Skeletal muscle satellite cell (primary cell): ENCODE data around the gene THOP1.

ENCODE experiments used
- H3K27me3 ChIP-seq: 2 replicates; pipeline ENCODE4 v1.7.0; 2013; ENCODE audit warnings: low read length; ENCODE audit not compliant: control insufficient read depth, insufficient read depth
- H3K36me3 ChIP-seq: 2 replicates; pipeline ENCODE4 v1.7.0; 2013; ENCODE audit warnings: mild to moderate bottlenecking, control low read depth, low read length; ENCODE audit not compliant: insufficient read depth
- H3K4me1 ChIP-seq: 2 replicates; pipeline ENCODE4 v1.7.0; 2013; ENCODE audit warnings: low read length; ENCODE audit not compliant: control insufficient read depth, insufficient read depth
- H3K4me2 ChIP-seq: 2 replicates; pipeline ENCODE4 v1.7.0; 2013; ENCODE audit warnings: mild to moderate bottlenecking, low read length
- H3K4me3 ChIP-seq: 2 replicates; pipeline ENCODE4 v1.7.0; 2013; ENCODE audit warnings: low read length
- H3K9ac ChIP-seq: 2 replicates; pipeline ENCODE4 v1.7.0; 2013; ENCODE audit warnings: mild to moderate bottlenecking, low read depth, low read length, moderate library complexity
- H3K9me3 ChIP-seq: replicated peaks from 2 replicates; pipeline ENCODE4 v1.7.0; 2013; ENCODE audit warnings: mild to moderate bottlenecking, control low read depth, low read length

Gene THOP1

DNA sequence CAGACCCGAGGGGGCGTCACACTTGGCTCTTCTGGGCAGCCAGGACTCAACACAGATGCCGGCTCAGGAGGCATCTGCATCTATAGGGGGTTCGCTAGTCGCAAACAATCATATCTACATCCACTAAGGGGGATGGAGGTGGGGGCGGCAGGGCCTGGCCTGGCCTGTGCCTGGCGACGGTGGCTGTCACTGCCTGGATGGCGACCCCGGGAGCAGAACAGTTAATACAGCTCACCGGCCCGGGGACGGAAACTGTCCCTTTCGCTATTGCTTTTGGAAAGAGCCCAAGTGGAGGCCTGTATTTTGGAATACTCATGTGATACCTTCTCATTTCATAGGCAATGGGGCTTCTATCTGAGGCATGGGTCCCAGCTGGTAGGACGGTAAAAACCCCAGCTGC lies 19.9 kb upstream of the THOP1 start:
- no peak overlapping the region for H3K9ac ChIP-seq
- H3K4me1 ChIP-seq, result peaks cover 5% of the 10 kb centered on the region
- H3K36me3 ChIP-seq, result peaks cover 73% of the 10 kb centered on the region
- no peaks in the 10 kb centered on the region for H3K9me3 ChIP-seq
- H3K4me2 ChIP-seq, result no peak overlapping the region
- H3K4me3 ChIP-seq, result no peak overlapping the region
- H3K27me3 ChIP-seq, result no peaks in the 10 kb centered on the region

DNA sequence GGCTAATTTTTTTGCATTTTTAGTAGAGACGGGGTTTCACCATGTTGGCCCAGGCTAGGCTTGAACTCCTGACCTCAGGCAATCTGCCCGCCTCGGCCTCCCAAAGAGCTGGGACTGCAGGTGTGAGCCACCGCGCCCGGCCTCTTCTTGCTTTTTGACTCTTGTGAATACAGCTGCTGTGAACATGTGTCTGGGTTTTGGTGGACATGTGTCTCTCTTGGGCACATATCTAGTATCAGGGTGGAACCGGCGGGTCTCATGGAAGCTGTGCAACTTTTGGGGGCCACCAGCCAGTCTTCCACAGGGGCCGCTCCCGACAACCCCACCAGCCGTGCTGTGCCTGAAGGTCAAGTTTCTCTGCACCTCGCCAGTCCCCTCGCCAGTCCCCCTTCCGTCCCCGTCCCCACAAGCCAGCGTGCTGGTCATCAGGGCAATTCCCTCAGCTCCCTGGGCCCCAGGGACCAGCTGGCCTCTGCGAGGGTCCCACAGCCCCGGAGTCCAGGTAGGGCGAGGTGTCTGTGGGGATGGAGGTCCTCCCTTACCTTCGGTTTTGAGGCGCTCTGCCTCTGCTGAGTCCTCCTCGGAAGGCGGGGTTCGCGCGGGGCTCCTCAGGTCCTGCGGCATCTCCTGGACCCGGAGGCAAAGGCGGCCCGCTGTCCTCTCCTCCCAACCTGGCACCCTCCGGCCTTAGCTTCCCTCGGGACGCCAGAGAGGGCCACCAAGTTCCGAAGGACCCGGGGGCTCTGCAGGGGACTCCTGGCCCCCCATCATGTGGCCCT lies 18.5 kb upstream of the THOP1 start:
- Histone ChIP-seq H3K4me3 (no peak overlapping the region), H3K9ac (no peak overlapping the region), H3K27me3 (no peaks in the 10 kb centered on the region), H3K4me1 (peaks cover 17% of the 10 kb centered on the region), H3K36me3 (peaks cover 68% of the 10 kb centered on the region), H3K4me2 (no peak overlapping the region), H3K9me3 (no peaks in the 10 kb centered on the region)

DNA sequence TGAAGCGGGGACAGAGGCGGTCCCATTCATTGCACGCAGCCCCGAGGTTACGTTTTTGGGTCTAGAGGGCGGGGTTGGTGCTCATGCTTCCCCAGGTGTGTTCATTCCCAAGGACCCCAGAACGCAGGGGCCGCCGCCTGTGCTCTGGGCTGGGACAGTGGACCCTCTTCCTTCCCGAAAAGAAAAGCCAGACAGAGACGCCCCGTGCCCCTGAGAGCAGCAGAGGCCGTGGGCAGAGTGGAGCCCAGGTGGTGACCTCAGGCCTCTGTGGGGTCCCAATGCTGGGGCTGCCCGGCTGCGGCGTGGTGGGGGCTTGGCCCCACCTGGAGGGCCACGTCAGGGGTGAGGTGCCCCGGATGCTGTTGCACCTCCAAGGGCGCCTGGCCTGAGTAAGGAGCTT lies 17.6 kb upstream of the THOP1 start:
- Histone ChIP-seq H3K4me1 (peaks cover 24% of the 10 kb centered on the region), H3K4me3 (no peak overlapping the region), H3K27me3 (no peaks in the 10 kb centered on the region), H3K36me3 (peaks cover 60% of the 10 kb centered on the region), H3K9me3 (no peaks in the 10 kb centered on the region), H3K9ac (no peak overlapping the region), H3K4me2 (no peak overlapping the region)

DNA sequence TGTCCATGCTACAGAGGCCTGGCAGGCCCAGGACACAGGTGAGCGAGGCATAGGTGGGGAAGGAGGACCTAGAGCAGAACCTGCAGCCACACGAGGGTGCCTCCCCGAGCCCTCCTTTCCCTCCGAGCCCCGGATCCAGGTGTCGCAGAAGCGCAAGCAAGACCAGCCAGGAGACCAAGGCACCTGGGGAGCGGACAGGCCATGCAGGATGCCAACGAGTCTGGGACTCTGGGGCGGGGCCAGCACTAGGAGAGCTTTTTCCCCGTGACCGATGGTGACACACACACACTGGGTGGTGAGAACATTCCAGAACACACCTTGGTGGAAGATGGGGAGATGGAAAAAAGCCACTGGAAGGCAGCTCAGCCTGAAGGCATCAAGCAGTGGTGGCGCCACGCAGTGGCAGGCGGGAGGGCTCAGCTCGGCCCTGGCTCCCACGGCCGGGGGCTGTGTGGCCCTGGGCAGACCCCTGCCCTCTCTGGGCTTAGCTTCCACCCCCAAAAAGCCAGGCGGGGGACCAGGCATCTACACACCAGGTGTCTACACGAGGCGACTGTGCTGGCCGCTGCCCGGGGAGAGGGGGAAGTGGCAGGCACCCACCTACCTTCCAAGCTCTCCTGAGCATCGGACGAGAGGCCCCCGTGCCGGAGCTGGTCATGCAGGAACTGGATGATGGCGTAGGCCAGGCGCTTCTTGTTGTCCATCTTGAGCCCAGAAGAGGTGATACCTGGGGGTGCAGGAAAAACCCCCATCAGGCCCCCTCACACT lies 16.8 kb upstream of the THOP1 start:
- Histone ChIP-seq H3K36me3 (peaks cover 51% of the 10 kb centered on the region), H3K9me3 (no peaks in the 10 kb centered on the region), H3K4me3 (no peak overlapping the region)

DNA sequence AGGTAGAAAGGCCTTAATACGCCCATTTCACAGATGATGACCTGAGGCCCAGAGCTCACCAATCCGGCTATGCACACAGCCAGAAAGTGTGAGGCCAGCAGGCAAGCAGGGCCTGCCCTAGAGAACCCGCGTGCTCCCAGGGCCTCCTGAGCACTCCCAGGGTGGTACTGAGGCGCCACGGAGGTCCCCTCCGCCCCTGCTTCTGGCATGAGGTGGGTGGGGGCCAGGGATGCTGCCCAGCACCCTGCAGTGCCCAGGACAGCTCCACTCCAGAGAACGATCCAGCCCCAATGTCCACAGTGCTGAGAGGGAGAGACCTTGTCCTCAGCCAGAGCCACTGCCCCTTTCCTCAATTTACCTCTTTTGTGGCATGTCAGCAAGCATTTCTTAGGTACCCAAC lies 16.1 kb upstream of the THOP1 start:
- no peaks in the 10 kb centered on the region for H3K27me3 ChIP-seq
- no peak overlapping the region for H3K4me3 ChIP-seq
- peaks cover 44% of the 10 kb centered on the region for H3K36me3 ChIP-seq
- H3K9ac ChIP-seq, result no peak overlapping the region
- peaks cover 27% of the 10 kb centered on the region for H3K4me1 ChIP-seq
- H3K9me3 ChIP-seq, result no peaks in the 10 kb centered on the region
- H3K4me2 ChIP-seq, result no peak overlapping the region

More for the DNA sequence above, 16.8 kb upstream of the THOP1 start:
- H3K4me1 ChIP-seq, result peaks cover 24% of the 10 kb centered on the region
- no peaks in the 10 kb centered on the region for H3K27me3 ChIP-seq
- H3K4me2 ChIP-seq, result no peak overlapping the region
- H3K9ac ChIP-seq, result no peak overlapping the region

DNA sequence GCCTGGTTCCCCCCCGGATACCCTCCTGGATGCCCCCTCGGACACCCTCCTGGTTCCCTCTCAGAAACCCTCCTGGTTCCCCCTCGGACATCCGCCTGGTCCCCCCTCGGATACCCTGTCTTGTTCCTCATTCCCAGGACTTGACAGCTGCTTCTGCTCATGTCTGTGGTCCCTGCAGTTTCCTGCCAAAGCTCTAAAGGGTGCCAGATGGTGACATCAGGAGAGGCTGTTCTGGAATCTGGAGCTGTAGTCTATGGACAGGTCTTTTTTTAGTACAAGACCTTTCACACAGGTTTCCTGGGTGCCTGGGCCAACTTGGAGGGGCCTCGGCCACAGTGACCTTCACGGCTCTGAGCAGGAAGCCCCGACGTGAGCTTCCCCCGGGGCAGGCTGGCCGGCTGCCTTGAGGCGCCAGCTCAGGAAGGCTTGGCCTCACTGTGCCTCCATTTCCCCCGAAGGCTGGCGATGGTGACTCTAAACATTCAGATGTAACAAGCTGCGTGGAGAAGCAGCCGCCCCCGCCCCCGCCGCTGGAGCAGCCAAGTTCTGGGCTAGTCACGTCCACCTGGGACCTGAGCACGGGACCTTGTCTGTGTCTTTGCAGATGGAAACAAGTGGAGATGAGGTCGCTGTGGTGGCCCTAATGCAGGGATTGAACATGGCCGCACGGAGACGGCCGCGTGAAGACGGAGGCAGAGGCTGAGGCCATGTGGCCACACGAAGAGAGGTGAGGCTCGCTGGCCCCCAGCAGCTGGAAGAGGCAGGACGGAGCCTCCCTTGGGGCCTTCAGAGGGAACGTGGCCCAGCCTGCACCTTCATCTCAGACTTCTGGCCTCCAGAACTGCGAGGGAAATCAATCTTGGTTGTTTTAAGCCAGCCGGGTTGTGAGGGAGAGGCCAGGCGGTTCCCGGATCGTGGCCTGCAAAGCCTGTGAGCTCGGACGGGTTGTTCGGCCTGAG lies 15.0 kb upstream of the THOP1 start:
- Histone ChIP-seq H3K4me1 (peaks cover 38% of the 10 kb centered on the region), H3K4me2 (peak overlapping the region; percentile 3), H3K9ac (no peak overlapping the region), H3K27me3 (no peaks in the 10 kb centered on the region), H3K36me3 (peaks cover 34% of the 10 kb centered on the region), H3K4me3 (no peak overlapping the region), H3K9me3 (no peaks in the 10 kb centered on the region)

DNA sequence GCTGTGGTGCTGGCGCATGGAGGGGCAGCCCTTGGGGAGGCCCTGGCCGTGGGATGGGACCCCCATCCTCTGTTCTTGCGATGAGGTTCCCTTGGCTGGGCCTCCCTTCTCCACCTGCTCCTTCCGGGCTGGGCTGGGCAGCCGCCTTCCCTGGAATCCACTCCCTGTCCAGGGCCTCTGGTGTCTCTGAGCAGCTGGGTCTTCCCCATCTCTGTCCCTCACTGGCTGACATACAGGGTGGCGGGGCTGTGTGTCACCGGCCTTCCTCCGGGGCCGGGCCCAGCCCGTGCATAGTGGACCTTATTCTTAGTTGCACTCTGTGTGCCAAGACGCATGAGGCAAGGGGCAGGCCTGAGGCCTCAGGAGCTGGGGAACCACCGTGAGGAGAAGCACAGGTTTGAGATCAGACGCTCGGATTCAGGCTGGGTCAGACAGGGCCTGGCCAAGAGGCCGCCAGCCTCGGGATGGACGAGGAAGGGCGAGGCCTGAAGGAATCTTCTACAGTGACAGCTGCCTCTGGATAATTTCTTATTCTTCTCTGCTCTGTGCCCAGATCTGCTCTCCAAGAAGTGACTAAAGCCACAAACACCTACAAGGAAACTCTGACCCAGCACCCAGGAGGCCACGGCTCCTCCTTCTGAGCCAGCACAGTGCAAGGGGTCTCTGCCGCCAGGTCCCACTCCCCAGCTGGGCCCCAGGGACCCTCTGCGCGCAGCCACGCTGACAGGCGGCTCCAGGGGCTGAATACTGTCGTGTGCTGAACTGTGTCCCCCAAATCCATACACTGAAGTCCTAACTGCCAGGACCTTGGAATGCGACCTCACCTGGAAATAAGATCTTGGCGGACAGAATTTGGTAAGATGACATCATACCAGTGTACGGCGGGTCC lies 13.3 kb upstream of the THOP1 start:
- H3K4me3 ChIP-seq, result no peak overlapping the region
- H3K36me3 ChIP-seq, result peaks cover 18% of the 10 kb centered on the region
- peak overlapping the region; percentile 16 for H3K9ac ChIP-seq
- no peaks in the 10 kb centered on the region for H3K9me3 ChIP-seq
- H3K4me2 ChIP-seq, result peak overlapping the region; percentile 5
- no peaks in the 10 kb centered on the region for H3K27me3 ChIP-seq
- H3K4me1 ChIP-seq, result peaks cover 49% of the 10 kb centered on the region

DNA sequence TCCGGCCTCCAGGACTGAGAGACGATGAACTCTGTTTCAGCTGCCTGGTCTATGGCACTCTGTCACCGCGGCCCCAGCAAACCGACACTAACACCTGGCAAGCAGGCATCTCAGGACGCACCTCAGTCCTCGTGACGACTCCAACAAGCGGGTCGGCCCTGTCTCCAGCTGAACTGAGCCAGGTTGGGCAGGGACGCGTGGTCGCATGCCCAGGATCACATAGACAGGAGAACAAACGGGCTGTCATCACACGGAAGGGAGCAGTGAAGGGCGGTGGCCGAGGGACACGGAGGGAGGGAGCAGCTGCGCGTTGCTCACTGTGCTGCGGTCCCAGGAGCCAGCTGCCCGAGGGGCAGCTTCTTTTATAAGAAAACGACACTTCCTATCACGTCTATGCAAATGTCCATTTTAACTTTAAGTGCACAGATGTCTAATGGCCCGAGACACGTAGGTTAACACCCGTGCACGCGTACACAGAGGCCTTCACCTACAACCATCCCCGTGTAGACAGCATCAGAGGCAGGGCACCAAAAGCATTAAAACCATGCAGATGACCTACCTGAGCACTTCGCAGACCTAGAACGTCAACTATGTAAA lies 11.1 kb upstream of the THOP1 start:
- Histone ChIP-seq H3K36me3 (peaks cover 7% of the 10 kb centered on the region), H3K4me3 (no peak overlapping the region), H3K9ac (no peak overlapping the region), H3K27me3 (no peaks in the 10 kb centered on the region), H3K4me1 (peaks cover 53% of the 10 kb centered on the region), H3K9me3 (no peaks in the 10 kb centered on the region), H3K4me2 (peak overlapping the region; percentile 88)

DNA sequence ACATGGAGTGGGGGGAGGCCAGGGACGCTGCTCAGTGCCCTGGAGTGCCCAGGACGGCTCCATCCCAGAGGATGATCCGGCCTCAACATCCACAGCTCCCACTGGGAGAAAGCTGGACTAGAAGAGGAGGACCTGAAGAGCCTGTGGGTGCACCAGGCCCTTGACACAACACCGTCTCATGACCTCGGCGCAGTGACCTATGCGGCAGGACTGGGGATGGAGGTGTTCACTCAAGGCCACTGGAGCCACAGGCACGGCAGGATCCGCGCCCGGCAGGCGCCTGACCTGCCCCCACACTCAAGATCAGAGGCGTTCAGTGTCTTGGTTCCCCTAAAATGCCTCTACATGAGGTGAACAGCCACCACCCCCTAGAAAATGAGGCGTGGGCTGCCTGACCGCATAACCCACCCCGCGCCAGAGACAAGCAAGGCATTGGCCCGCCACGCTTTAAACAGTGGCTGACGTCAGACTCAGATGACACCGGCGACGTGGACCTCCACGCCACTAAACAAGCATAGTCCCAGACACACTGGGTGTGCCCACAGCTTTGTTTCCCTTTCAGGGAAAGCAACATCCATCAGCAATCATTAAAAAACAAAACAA lies 10.2 kb upstream of the THOP1 start:
- Histone ChIP-seq H3K4me3 (peak overlapping the region; percentile 39), H3K36me3 (peaks cover 7% of the 10 kb centered on the region), H3K4me2 (peak overlapping the region; percentile 88), H3K27me3 (no peaks in the 10 kb centered on the region), H3K9me3 (no peaks in the 10 kb centered on the region), H3K9ac (peak overlapping the region; percentile 79), H3K4me1 (peaks cover 54% of the 10 kb centered on the region)
